GM19452 (cell line): Measurements from ENCODE around the gene CNOT8.

ENCODE experiments used
- ATAC-seq: cut with Tn5 transposase; IDR thresholded peaks from one replicate; pipeline ENCODE4 v1.9.1; 2021; ENCODE audit not compliant: unreplicated experiment

CNOT8 gene

DNA sequence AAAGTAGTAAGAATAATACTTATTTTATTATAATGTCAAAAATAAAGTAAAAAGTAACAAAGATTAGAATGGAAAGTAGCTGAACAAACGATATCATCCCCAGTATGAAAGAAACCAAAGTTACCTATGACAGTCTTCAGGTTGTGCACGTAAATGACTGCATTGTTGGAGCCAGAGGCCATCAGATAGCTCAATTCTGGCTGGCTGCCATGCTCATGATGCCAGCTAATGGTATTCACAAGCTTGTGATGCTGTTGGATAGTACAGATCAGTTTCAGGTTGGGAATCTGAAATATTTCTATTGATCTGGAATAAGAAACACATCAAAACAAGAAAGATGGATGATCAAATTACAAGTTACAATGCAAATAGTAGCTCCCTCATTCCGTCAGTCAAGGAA, 58.4 kb downstream of the CNOT8 start:
- ATAC-seq = no peak

DNA sequence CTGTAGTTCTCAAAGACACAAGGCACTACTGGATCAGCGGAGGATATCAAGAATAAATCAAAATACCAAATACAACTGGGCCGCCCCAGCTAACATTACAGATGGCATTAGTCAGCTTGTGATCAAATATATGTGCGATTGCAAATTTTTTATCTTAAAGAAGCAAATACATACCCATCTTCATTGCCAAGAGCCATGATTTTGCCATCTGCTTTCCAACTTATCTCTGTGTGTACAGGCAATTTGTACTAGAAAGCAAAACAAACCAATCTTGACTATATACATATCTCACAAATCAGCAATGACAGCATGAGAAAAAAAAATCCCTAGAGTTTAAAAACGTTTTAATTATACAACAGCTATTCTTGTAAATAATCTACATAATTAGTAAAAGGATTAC, 59.3 kb downstream of the CNOT8 start:
- ATAC-seq = no peak

DNA sequence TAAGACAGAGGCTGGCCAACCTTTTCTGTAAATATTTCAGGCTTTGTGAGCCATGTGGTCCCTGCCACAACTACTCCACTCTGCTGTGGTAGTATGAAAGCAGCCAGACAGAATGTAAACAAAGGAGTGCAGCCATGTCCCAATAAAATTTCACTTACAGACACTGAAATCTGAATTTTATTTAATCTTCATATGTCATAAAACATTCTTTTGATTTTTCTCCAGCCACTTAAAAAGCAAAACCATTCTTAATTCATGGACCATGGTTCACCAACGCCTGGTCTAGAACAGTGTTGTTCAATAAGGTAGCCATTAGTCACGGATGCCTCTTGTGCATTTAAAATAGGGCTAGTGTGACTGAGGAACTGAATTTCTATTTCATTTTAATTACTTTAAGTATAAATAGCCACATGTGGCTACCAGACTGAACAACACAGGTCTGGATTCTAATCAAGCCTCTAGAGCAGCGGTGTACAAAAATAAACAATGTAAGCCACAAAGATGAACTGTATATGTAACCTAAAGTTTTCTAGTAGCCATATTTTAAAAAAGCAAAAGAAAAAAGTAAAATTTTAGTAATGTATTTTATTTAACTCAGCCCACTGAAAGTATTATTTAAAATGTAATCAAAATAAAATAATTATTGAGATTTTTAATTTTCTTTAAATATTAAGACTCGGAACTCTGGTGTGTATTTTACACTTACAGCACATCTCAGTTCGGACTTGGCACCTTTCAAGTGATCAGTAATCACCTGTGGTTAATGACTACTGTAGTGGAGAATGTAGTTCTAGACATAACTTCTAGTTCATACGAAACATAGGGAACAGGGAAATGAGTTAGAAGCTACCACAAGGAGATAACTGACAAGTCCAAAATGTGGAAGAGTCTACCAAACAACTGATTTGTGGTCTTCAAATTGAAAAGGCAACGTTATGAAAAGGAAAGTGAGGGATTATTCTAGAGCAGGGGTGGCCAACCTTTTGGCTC, 65.3 kb downstream of the CNOT8 start:
- no peak for ATAC-seq
